ENCODE data around the gene GPR25.
A peak's percentile ranks its signal among the peaks of the same experiment; 100 is the strongest.

- TF ChIP-seq SPI1 (IDR thresholded peaks at IDR 0.05; ENCODE audit: low read depth, low read length), result peak; percentile 58
- peak; percentile 50 for TF ChIP-seq POLR2A (IDR thresholded peaks at IDR 0.05; ENCODE audit: low read depth, low read length)
- TF ChIP-seq PAX5 (IDR thresholded peaks at IDR 0.05; ENCODE audit: insufficient read depth, low read length, severe bottlenecking), result peak; percentile 5
- TF ChIP-seq POLR2AphosphoS5 (IDR thresholded peaks at IDR 0.05; ENCODE audit: low read depth, low read length), result no peak
These were observed 2.9 kb upstream of the GPR25 start for GRCh38 chr1:200869753-200870391.
